Keratinocyte (primary cell): ENCODE measurements around the gene SLAIN2. TPM values are rescaled to one million over a fixed set of nuclear protein-coding genes. Genes with fewer than 3 reads are reported as not detected.

Experiments
- DNase-seq: peaks from one replicate; pipeline ENCODE4 v3.0.0-alpha.2; 2011; ENCODE audit warnings: low read depth, missing footprints, low spot score
- FAIRE-seq: peaks from 2 replicates; lab custom pipeline; 2011; peaks lifted over from hg19 to GRCh38; lab: Jason Lieb, UNC
- H2AFZ ChIP-seq: 2 replicates; pipeline ENCODE4 v1.6.0; 2012; ENCODE audit warnings: low read length, control low read depth, inconsistent platforms; ENCODE audit not compliant: control insufficient read depth
- H3K27ac ChIP-seq: 2 replicates; pipeline ENCODE4 v1.5.1; 2011; ENCODE audit warnings: low read length; ENCODE audit not compliant: control insufficient read depth, insufficient read depth
- H3K27me3 ChIP-seq: 3 replicates; pipeline ENCODE4 v1.6.0; 2011; ENCODE audit warnings: low read length; ENCODE audit not compliant: control insufficient read depth, insufficient read depth; ENCODE audit errors: extremely low read depth
- H3K36me3 ChIP-seq, 2 experiments: 2 replicates in 1 of 2; 3 replicates in 1 of 2; pipeline ENCODE4 v1.5.1; 2011; ENCODE audit warnings: low read length in 2 of 2, mild to moderate bottlenecking in 1 of 2; ENCODE audit not compliant: control insufficient read depth in 2 of 2, insufficient read depth in 2 of 2; ENCODE audit errors: extremely low read depth in 1 of 2
- H3K4me1 ChIP-seq: 3 replicates; pipeline ENCODE4 v1.5.1; 2011; ENCODE audit warnings: low read length; ENCODE audit not compliant: control insufficient read depth, insufficient read depth; ENCODE audit errors: extremely low read depth
- H3K4me2 ChIP-seq: 3 replicates; pipeline ENCODE4 v1.6.0; 2011; ENCODE audit warnings: low read depth, low read length; ENCODE audit not compliant: control insufficient read depth, insufficient read depth; ENCODE audit errors: extremely low read depth
- H3K4me3 ChIP-seq, 3 experiments: fragments of 200-600 bp in 1 of 3; sonication (generic) in 1 of 3; 2 replicates in 2 of 3; 3 replicates in 1 of 3; pipeline ENCODE4 v1.5.1; 2011 to 2016; ENCODE audit warnings: low read length in 3 of 3, mild to moderate bottlenecking in 3 of 3, control low read depth in 2 of 3, inconsistent platforms in 1 of 3, low read depth in 1 of 3, mixed read lengths in 1 of 3, mixed run types in 1 of 3, moderate library complexity in 1 of 3; ENCODE audit not compliant: control insufficient read depth in 2 of 3, insufficient read depth in 2 of 3; ENCODE audit errors: extremely low read depth in 1 of 3
- H3K79me2 ChIP-seq: 2 replicates; pipeline ENCODE4 v1.6.0; 2012; ENCODE audit warnings: low read length; ENCODE audit not compliant: control insufficient read depth, insufficient read depth
- H3K9ac ChIP-seq: 3 replicates; pipeline ENCODE4 v1.6.0; 2011; ENCODE audit warnings: low read length; ENCODE audit not compliant: control insufficient read depth, insufficient read depth; ENCODE audit errors: extremely low read depth
- H3K9me1 ChIP-seq: 3 replicates; pipeline ENCODE4 v1.6.0; 2011; ENCODE audit warnings: low read length; ENCODE audit not compliant: control insufficient read depth, insufficient read depth; ENCODE audit errors: extremely low read depth
- H3K9me3 ChIP-seq: 2 replicates; pipeline ENCODE4 v1.5.1; 2012; ENCODE audit warnings: low read depth, low read length; ENCODE audit not compliant: control insufficient read depth
- H4K20me1 ChIP-seq: 3 replicates; pipeline ENCODE4 v1.6.0; 2011; ENCODE audit warnings: low read length; ENCODE audit not compliant: control insufficient read depth, insufficient read depth; ENCODE audit errors: extremely low read depth
- EZH2 ChIP-seq: IDR thresholded peaks from one replicate; pipeline ENCODE4 v1.6.1; 2012; ENCODE audit warnings: inconsistent platforms, mild to moderate bottlenecking, low read length, moderate library complexity
- dilution Hi-C: fragments of 300-500 bp; cut with MboI; formaldehyde crosslinking; loops from one replicate; pipeline ENCODE4 v1.7.0; 2020; ENCODE audit warnings: low sequenced_read_pairs; ENCODE audit not compliant: extremely low pct_ligation_motif_present
- polyA plus RNA-seq, 5 experiments: library from polyadenylated mRNA; depleted of rRNA in 3 of 5; stranded (reverse) in 3 of 5; stranded (forward) in 1 of 5; unstranded in 1 of 5; fragments of >200 nt; gene quantifications; 1 replicate in 1 of 5; 2 replicates in 3 of 5; 3 replicates in 1 of 5; pipeline versions ENCODE4 v1.2.1 to v1.2.3, GENCODE V29; 2011 to 2012; ENCODE audit warnings: missing spikeins in 2 of 5, low read depth in 1 of 5, low replicate concordance in 1 of 5
- TF ChIP-seq, protein P1 (sequence below), 3 experiments: IDR thresholded peaks in 1 of 3; conservative IDR thresholded peaks in 1 of 3; optimal IDR thresholded peaks in 1 of 3; 2 replicates in 2 of 3; 3 replicates in 1 of 3; pipeline versions ENCODE3 to v1.5.1; 2011; ENCODE audit warnings: low read length in 3 of 3, mild to moderate bottlenecking in 3 of 3, moderate library complexity in 2 of 3, control low read depth in 1 of 3, inconsistent platforms in 1 of 3; ENCODE audit not compliant: insufficient read depth in 2 of 3; ENCODE audit errors: extremely low read depth in 1 of 3

SLAIN2 gene
- polyA plus RNA-seq, 1 donor (not counting 4 experiments of a cell fraction or from before 2014, with no cell fraction given) = 72.4 TPM

DNA sequence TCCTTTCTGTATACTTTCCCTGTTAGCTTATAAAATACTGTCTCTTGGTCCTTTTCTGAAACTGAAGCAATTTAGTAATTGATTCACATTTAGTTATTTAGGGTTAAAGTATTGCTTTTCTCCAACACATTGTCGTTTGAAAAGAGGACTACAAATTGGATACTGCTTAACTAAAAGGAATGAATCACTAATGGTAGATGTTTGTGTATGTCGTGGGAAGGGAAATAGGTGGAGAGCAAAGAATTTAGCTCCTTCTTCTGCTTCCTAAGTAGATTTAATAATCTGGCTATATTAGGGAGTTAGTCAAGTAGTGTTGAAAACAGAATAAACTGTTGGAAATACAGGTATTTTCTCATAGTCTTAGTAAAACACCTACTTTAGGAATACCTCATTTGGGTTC, 27.9 kb downstream of the SLAIN2 start:
- no peak for FAIRE-seq
- dilution Hi-C loops = no loop called here
- TF ChIP-seq, protein P1, sequence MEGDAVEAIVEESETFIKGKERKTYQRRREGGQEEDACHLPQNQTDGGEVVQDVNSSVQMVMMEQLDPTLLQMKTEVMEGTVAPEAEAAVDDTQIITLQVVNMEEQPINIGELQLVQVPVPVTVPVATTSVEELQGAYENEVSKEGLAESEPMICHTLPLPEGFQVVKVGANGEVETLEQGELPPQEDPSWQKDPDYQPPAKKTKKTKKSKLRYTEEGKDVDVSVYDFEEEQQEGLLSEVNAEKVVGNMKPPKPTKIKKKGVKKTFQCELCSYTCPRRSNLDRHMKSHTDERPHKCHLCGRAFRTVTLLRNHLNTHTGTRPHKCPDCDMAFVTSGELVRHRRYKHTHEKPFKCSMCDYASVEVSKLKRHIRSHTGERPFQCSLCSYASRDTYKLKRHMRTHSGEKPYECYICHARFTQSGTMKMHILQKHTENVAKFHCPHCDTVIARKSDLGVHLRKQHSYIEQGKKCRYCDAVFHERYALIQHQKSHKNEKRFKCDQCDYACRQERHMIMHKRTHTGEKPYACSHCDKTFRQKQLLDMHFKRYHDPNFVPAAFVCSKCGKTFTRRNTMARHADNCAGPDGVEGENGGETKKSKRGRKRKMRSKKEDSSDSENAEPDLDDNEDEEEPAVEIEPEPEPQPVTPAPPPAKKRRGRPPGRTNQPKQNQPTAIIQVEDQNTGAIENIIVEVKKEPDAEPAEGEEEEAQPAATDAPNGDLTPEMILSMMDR (optimal IDR thresholded peaks at IDR 0.05 in 1 of 3, IDR thresholded peaks at IDR 0.05 in 1 of 3, conservative IDR thresholded peaks at IDR 0.05 in 1 of 3; ENCODE audit: extremely low read depth in 1 of 3, insufficient read depth in 2 of 3, low read length in 3 of 3) = no peak
- TF ChIP-seq EZH2 = no peak

DNA sequence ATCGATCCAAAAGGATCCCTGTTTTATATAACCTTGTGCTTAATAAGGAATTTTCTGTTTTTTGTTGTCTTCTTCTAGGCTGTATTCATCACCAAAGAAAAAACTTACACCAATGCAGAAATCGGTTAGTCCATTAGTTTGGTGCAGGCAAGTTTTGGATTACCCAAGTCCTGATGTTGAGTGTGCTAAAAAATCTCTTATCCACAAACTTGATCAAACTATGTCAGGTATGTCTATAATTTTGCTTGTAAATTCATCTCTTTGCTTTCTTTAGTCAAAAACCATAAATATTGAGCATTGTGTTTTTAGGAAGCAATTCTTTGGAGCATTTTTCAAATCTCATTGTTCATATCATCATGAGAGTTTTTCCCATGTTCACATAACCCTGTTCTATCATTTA, 28.4 kb downstream of the SLAIN2 start:
- no peak for FAIRE-seq
- TF ChIP-seq EZH2 = no peak
- TF ChIP-seq, protein P1 (optimal IDR thresholded peaks at IDR 0.05 in 1 of 3, IDR thresholded peaks at IDR 0.05 in 1 of 3, conservative IDR thresholded peaks at IDR 0.05 in 1 of 3; ENCODE audit: extremely low read depth in 1 of 3, insufficient read depth in 2 of 3, low read length in 3 of 3) = no peak
- Histone ChIP-seq H3K4me1 (peaks cover 12% of the 10 kb centered on the region), H3K27me3 (no peaks in the 10 kb centered on the region), H3K4me2 (no peak overlapping the region), H2AFZ (no peak overlapping the region), H3K36me3 (no peaks in the 10 kb centered on the region), H3K9ac (no peak overlapping the region), H3K4me3 (no peak overlapping the region), H3K79me2 (peaks cover 82% of the 10 kb centered on the region), H3K9me1 (no peaks in the 10 kb centered on the region), H3K27ac (no peak overlapping the region), H4K20me1 (no peaks in the 10 kb centered on the region), H3K9me3 (no peaks in the 10 kb centered on the region)
- dilution Hi-C loops = no loop called here
- no peak for DNase-seq

More for the DNA sequence above, 27.9 kb downstream of the SLAIN2 start:
- Histone ChIP-seq H3K27me3 (no peaks in the 10 kb centered on the region), H3K4me2 (no peak overlapping the region), H3K4me1 (peaks cover 7% of the 10 kb centered on the region), H3K9me1 (no peaks in the 10 kb centered on the region), H3K9ac (no peak overlapping the region), H4K20me1 (no peaks in the 10 kb centered on the region), H3K4me3 (no peak overlapping the region), H2AFZ (no peak overlapping the region), H3K36me3 (no peaks in the 10 kb centered on the region), H3K27ac (no peak overlapping the region), H3K9me3 (no peaks in the 10 kb centered on the region), H3K79me2 (peaks cover 80% of the 10 kb centered on the region)
- no peak for DNase-seq
